ENCODE data around the gene SHCBP1L.
"Not testable (repeated sequence)": the region's sequence is repeated elsewhere in the genome, so short reads cannot be mapped to it uniquely, and the experiment has no call there.

The SHCBP1L gene

DNA sequence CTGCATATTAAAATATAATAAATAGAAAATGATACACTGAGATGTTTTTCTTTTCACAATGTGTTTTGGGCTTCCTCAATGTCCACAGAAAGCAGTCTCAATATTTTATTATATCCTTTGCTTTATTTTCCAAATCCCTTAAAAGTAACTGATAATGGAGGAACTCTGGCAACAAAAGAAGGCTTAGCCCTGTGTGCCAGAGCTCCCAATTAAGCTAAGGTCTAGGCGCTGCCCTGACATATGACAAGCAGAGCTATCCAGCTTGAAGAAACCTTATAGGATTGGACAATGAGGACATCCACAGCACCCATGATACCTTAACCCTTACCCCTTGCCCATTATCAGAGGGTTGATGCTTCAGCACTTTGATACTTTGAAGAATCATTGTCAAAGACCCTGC lies 12.9 kb upstream of the SHCBP1L start:
- no peak for DNase-seq (ENCODE audit: low read depth in 3 of 3, low spot score in 1 of 3)

DNA sequence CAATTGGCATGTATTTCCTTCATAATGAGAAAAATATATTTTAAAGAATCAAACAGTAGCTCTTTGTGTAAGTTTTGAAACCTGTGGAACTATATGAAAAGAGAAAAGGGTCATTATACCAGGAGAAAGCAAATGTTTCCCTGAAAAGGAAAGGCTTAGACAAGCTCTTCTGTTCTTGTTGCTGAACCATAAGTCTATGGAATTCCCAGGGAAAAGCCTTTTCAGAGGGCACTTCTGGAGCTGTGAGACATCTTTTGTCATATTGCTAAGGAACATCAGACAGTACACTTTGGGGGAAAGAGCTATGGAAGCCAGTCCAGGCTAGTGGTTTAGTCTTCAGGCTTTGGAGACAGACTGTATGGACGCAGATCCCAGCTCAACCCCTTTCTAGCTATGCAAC lies 12.1 kb upstream of the SHCBP1L start:
- no peak for DNase-seq (ENCODE audit: low read depth in 3 of 3, low spot score in 1 of 3)

DNA sequence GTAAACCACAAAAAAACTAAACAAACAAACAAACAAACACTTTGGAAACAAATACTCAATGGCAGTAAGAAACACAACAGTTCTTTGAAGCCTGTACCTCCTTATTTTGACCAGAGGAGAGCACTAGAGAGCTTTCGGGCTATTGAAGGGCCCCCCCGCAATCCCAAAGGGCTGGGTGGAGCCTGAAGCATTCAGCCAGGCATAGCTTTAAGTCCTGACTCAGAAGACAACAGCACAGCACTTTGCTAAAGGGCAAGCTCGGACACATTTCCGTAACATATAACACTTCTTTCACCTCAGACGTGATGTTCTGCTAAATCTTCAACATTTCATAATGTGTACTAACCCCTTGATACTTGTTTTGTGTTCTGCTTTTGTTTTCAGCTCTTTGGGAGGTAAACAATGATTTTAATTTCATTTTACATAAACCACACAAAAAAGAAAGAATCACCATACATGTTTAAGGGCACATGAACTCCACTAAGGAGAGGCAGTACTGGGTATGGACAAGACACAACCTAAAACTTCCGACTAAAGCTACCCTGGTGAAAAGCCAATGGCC lies 9.7 kb upstream of the SHCBP1L start:
- no peak for DNase-seq (ENCODE audit: low read depth in 3 of 3, low spot score in 1 of 3)

DNA sequence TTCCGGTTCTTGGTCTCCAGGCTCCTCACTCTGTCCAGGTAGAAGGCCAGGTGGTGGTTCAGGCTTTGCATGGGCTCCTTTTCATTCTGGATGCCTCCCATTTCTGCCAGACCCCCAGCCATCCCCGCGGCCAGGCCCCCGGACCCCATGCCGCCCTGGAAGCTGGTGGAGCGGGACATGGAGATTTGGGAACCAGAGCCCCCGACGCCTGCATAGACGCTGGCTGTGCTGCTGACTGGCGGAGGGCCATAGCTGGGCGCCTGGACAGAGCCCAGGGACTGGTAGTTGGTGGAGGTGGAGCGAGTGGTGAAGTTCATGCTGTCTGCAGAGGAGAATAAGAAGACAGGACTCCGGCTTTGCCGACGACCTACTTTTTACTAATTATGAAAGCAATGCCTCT lies 7.1 kb upstream of the SHCBP1L start:
- no peak for DNase-seq (ENCODE audit: low read depth in 3 of 3, low spot score in 1 of 3)

DNA sequence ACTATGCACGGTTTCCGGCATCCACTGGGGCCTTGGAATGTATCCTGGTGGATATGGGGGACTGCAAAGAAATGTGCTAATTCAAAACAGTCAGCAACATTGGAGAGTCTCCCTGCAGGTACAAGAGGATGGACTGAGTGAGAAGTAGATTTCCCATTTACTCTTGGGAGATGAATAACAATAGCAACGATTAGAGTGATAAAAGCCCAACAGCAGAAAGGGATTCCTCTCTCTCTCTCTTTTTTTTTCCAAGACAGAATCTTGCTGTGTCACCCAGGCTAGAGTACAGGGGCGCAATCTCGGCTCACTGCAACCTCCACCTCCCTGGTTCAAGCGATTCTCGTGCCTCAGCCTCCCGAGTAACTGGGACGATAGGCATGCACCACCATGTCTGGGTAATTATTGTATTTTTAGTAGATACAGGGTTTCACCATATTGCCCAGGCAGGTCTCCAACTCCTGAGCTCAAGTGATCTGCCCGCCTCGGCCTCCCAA lies 5.0 kb upstream of the SHCBP1L start:
- DNase-seq (ENCODE audit: low read depth in 3 of 3, low spot score in 1 of 3): no peak

DNA sequence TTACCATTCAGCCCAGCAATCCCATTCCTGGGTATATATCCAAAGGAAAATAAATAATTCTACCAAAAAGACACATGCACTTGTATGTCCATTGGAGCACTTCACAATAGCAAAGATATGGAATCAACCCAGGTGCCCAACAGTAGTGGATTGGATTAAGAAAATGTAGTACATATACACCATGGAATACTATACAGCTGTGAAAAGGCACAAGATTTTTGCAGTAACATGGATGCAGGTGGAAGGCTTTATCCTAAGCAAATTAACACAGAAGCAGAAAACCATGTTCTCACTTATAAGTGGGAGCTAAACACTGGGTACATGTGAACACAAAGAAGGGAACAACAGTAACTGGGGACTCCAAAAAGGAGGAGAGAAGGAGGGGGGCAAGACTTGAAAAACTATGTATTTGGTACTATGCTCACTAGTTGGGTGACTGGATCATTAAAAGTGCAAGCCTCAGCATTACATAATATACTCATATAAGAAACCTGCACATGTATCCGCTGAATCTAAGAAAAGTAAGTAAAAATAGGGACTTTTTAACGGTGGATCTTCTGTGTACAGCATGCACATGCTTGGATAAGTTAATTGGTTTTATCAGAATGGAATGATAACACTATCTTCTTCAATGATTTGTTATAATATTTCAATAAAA lies 3.9 kb upstream of the SHCBP1L start:
- no peak for DNase-seq (ENCODE audit: low read depth in 3 of 3, low spot score in 1 of 3)

DNA sequence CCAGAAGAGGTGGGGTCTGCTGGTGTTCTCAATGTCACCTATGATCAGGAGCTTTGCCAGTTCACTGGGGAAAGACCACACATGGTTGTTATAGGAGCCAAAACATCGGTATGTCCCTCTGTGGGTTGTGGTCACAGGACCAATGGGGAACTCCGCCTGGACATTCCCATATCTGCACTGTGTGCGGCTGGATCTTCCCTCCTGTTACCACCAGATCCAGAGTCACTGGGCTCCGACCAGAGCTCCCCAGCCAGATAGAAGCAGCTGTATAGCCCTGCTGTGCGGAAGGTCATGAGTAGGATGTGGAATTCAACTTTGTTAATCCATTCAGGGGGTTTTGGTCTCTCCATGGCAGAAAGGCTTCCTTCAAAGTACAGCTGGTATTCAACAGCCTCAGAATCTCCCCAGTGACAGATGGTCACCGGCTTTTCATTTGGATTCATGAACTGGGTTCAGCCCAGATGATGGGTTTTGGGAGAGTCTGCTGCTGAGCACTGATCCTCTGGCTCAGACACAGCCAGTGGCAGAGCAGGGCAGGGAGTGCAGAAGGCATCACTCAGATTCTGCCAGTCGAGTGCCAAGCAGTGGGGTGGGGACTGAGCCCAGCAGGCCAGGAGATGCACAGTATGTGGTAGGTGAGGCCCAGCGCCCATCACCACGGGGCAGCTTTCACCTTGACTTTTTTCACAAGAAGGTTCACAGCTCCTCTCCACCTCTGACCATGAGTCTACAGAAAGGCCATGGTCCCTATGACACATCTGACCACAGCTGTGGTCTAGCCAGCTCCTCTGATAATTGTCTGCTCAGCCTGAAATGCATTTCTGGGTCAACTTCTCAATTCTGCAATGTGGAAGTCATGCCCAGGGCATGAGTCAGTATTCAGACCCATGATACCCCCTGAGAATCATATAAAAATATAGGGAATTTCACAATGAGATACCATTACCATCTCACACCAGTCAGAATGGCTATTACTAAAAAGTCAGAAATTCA lies 2.9 kb upstream of the SHCBP1L start:
- DNase-seq (ENCODE audit: low read depth in 3 of 3, low spot score in 1 of 3): no peak

DNA sequence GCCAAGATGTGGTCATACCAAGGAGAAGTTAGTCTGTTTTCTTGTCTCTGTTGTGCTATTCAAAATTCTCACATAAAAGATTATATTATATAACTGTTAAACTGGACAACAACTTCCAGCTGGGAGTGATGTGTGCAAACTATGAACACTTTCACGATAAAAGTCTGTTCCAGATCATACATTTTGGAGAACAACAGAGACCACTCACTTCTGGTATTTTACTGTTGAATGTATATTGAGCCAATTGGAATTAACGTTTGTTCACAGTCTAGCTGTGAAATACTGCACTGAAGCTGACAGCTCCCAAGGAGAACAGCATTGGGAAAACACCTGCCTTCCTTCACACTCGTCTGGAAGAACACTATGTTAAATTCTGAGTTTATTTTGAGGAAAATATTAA lies 860 bp upstream of the SHCBP1L start:
- no peak for DNase-seq (ENCODE audit: low read depth in 3 of 3, low spot score in 1 of 3)

DNA sequence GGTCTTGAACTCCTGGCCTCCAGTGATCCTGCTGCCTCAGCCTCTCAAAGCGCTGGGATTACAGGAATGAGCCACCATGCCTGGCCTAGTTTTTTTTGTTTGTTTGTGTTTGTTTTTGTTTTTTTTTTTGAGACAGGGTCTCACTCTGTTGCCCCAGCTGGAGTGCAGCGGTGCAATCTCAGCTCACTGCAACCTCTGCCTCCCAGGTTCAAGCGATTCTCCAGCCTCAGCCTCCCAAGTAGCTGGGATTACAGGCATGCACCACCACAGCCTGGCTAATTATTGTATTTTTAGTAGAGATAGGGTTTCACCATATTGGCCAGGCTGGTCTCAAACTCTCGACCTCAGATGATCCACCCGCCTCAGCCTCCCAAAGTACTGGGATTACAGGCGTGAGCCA lies 9.6 kb downstream of the SHCBP1L start:
- DNase-seq (ENCODE audit: low read depth in 3 of 3, low spot score in 1 of 3): not testable (repeated sequence)

DNA sequence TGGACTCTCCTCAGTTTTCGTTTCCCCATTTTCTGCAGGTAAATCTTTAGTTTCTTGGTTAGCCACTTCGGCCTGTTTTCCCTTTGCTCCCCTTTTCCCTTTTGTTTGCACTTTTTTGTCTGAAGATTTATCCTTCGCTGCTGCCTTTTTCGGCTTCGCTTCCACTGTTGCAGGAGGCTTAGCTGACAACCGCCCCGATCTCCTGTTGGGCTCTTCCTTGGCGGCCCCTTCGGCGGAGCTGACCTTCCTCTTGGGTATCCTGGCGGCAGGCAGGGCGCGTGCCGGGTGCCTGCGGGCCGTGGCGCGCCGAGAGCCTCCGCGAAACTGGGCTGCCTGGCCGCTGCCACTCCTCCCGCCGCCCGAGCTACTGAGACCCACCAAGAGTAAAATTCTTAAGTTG lies 10.8 kb downstream of the SHCBP1L start:
- not testable (repeated sequence) for DNase-seq (ENCODE audit: low read depth in 3 of 3, low spot score in 1 of 3)

DNA sequence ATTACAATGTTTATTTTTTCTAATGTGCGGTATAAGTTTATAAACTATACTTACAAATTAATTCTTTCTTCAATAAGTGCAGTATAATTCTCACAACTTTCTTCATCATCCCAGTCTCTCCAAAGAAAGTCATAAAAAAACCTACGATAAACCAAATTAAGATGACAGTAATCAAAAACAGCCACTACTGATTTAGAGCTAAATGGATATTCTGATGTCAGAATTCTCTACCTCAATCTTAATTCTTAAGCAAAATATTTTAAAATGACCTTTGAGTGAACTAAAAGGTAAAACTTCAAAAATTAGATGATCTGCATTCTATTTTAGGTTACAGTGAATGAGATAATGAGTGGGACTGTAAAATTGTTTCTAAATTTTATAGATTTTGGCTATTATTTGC lies 13.6 kb downstream of the SHCBP1L start:
- no peak for DNase-seq (ENCODE audit: low read depth in 3 of 3, low spot score in 1 of 3)

DNA sequence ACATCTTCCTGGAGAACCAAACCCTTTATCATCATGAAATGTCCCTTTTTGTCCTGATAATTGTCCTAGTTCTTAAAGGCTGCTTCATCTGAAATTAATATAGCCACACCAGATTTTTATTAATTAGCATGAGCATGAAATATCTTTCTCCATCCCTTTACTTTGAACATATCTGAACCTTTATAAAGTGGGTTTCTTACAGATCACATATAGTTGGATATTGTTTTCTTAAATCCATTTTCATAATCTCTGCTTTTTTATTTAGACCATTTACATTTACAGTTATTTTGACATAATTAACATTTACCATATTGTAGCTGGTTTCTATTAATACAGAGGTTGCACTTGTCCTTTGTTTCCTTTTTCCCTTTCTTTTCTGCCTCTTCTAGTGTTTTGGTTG lies 17.2 kb downstream of the SHCBP1L start:
- no peak for DNase-seq (ENCODE audit: low read depth in 3 of 3, low spot score in 1 of 3)

DNA sequence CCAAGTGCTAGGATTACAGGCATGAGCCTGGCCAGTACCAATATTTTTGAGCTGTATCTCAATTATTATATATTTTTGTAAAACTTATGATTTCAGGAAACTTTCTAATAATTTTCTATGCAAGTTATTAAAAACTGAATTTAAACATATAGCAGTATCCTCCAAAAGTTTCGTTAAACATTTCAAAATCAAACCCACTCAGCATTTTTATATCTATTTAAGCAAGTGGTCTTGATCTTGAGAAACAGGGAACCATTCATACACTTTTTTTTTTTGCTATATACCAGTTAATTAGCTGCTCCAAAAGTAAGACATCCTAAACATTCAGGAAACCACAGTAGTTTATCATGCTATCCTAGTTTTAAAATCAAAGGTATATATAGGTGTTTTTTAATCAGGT lies 22.0 kb downstream of the SHCBP1L start:
- DNase-seq (ENCODE audit: low read depth in 3 of 3, low spot score in 1 of 3): no peak

DNA sequence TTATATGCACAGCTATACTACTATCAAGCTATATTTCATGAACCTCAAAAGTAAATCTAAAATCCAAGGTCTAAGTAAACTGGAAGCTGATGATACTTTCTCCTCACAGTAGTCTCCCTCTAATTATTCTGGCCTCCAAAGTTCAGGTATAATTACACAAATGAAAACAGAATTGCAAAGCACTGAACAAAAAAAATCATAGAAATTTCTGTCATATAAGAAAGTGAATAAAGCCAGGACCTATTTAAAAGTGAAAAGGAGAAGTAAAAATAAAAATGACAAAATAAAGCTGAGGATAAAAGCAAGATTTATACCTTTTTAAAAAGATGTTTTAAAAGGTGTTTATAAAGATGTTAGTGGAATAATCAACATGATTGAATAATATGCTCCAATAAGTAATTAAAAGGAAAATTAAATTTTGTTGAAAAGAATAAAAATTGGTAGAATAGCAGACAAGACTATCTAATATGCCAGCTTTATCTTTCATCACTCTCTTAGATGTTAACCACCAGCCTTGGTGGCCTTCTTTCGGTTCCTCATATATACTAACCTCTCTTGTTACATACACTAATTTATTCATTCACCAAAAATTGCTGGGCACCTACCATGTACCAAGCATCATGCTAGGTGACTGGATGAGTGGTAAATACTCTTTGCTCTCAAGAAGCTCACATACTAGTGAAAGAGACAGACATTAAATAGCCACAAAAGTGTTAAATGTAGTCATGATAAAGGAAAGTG lies 25.1 kb downstream of the SHCBP1L start:
- DNase-seq (ENCODE audit: low read depth in 3 of 3, low spot score in 1 of 3): no peak

DNA sequence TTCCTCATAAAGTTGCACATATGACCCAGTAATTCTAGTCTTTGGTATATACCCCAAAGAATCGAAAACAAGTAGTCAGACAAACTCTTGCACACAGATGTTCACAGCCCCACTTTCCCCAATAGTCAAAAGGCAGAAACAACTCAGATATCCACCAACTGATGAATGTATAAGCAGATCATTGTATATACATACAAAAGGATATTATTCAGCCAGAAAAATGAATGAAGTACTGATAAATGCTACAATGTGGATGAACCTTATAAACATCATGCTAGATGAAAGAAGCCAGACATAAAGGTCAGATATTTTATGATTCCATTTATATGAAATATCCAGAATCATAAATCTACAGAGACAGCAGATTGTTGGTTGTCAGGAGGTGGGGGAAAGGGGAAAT lies 27.3 kb downstream of the SHCBP1L start:
- DNase-seq (ENCODE audit: low read depth in 3 of 3, low spot score in 1 of 3): no peak

DNA sequence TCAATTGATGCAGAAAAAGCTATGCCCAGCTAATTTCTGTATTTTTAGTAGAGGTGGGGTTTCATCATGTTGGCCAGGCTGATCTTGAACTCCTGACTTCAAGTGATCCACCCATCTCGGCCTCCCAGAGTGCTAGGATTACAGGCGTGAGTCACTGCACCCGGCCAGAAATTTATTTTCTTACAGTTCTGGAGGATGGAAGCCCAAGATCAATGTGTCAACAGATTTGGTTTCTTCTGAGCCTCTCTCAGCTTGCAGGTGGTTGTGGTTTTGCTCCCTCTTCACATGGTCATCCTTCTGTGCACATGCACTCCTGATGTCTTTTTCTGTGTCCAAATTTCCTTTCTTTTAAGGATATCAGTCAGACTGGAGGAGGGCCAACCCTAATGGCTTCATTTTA lies 35.6 kb downstream of the SHCBP1L start:
- no peak for DNase-seq (ENCODE audit: low read depth in 3 of 3, low spot score in 1 of 3)

DNA sequence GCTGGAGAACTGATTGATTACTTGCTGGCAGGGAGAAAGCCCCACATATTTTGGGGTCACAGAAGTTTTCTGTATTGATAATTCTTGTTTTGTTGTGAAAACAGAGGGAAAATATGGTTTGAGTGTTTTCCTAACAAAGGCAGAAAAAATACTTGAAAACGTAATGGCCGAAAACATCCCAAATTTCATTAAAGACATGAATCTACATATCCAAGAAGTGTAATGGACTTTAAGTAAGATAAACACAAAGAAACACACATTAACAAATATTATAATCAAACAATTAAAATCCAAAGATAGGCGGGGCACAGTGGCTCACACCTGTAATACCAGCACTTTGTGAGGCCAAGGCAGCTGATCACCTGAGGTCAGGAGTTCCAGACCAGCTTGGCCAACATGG lies 39.6 kb downstream of the SHCBP1L start:
- no peak for DNase-seq (ENCODE audit: low read depth in 3 of 3, low spot score in 1 of 3)

DNA sequence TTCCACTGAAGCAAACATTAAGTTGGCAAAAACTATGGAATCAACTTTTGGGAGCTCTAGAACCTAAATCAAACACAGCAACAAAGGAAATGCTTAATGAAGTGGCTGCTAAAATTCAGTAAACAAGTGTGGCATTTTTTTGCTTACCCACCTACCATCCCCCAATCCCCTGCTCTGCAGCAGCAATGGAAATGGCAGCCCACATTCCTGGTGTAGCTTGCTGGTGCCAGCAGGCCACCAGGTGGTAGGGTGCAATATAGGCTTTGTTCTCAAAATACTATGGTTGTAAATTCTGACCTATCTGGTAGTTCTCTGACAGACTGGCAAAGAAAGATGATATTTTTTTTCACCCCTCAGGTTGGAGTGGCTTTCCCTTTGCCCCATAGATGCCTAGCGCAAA lies 42.8 kb downstream of the SHCBP1L start:
- no peak for DNase-seq (ENCODE audit: low read depth in 3 of 3, low spot score in 1 of 3)

DNA sequence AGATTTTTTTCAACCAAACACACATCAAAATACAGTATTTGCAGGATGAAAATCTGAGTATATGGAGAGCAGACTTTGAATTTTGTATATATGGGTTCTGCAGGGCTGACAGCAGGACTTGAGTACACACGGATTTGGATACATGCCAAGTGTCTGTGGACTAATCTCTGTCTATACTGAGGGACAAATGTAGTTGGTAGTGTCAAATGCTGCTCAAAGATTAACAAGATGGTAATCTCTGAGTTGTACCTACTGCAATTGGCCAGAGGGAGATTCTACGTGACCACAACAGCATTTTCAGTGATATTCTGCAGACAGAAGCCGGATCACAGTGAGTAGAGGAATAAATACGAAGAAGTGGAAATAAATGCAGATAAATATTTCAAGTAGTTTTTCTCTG lies 43.4 kb downstream of the SHCBP1L start:
- no peak for DNase-seq (ENCODE audit: low read depth in 3 of 3, low spot score in 1 of 3)

DNA sequence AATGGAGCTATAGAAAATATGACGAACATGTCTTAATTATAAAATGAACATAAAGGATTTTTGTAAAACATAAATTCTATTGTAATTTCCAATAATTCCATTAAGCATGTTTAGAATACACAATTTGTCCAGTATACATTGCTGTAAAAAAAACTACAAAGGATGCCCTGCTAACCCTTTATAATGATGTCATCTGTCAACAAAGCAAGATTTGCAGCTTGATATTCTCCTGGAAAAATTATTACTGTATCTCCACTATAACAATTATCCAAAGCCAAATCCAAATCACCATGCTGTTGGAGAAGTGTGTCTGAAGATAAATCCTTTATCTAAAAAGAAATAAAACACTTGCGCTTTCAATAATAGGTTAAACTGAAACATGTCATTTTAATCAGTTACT lies 47.6 kb downstream of the SHCBP1L start:
- no peak for DNase-seq (ENCODE audit: low read depth in 3 of 3, low spot score in 1 of 3)

DNA sequence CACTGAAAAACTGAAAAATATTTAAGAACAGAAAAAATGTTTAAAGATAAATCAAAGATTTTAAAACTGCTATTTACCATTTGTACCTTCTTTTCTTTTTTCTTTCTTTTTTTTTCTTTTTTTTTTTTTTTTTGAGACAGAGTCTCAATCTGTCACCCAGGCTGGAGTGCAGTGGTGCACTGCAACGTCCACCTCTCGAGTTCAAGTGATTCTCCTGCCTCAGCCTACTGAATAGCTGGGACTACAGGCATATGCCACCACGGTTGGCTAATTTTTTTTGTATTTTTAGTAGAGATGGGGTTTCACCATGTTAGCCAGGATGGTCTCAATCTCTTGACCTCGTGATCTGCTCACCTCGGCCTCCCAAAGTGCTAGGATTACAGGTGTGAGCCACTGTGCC lies 51.0 kb downstream of the SHCBP1L start:
- not testable (repeated sequence) for DNase-seq (ENCODE audit: low read depth in 3 of 3, low spot score in 1 of 3)

All from stimulated activated CD4-positive, alpha-beta T cell treated with anti-CD3 and anti-CD28 coated beads, TNF-alpha, amount 100 ng/mL, for 1 hour (primary cell).